Motor neuron (in vitro differentiated cells): ENCODE measurements around the gene PATL1. TPM values are rescaled to one million over a fixed set of nuclear protein-coding genes. Genes with fewer than 3 reads are reported as not detected.
"Not testable (repeated sequence)": the region's sequence is repeated elsewhere in the genome, so short reads cannot be mapped to it uniquely, and the experiment has no call there.

Source experiments
- ATAC-seq, 8 experiments: fragments of 200-7000 bp; cut with Tn5 transposase; replicated peaks in 6 of 8; 2 replicates each; pipeline ENCODE4 v1.8.0; 2021; ENCODE audit warnings: mild to moderate bottlenecking in 8 of 8, moderate library complexity in 8 of 8
- H3K27ac ChIP-seq, 2 donors: fragments of 250-450 bp; sonication (Bioruptor Pico); 2 replicates each; pipeline ENCODE4 v1.9.0; 2021; ENCODE audit warnings: antibody characterized with exemption in 2 of 2, mild to moderate bottlenecking in 2 of 2, moderate library complexity in 1 of 2
- H3K4me1 ChIP-seq, 2 donors: fragments of 250-450 bp; sonication (Bioruptor Pico); replicated peaks in 1 of 2; 2 replicates each; pipeline ENCODE4 v1.6.1; 2021; ENCODE audit warnings: antibody characterized with exemption in 2 of 2, mild to moderate bottlenecking in 2 of 2, moderate library complexity in 1 of 2
- H3K4me3 ChIP-seq, 5 donors: fragments of 250-450 bp; sonication (Bioruptor Pico); 2 replicates each; pipeline ENCODE4 v1.9.0; 2021; ENCODE audit warnings: antibody characterized with exemption in 5 of 5, mild to moderate bottlenecking in 5 of 5, moderate library complexity in 4 of 5
- WGBS, 10 experiments: fragments of 450-650 bp; shearing (Covaris generic); methylation state at CpG; one replicate each; pipeline ENCODE4 v1.0.0; 2022; 5-methylcytosine and 5-hydroxymethylcytosine counted together
- in situ Hi-C, 9 experiments: fragments of 400-800 bp; cut with MboI; loops; one replicate each; pipeline ENCODE4 v1.15.0; 2021; ENCODE audit warnings: low sequenced_read_pairs in 9 of 9, low pct_unique_long_range_greater_than_20kb in 2 of 9; ENCODE audit not compliant: unreplicated experiment in 9 of 9
- total RNA-seq, 8 experiments: library from RNA; unstranded; fragments of 300-600 nt; gene quantifications; 2 replicates each; pipeline versions ENCODE4 v1.2.3 to v1.2.4, GENCODE V29; 2022

Gene PATL1
- total RNA-seq, 8 experiments from 2014 or later: 8.4 to 26.2 (median 14.1) TPM

DNA sequence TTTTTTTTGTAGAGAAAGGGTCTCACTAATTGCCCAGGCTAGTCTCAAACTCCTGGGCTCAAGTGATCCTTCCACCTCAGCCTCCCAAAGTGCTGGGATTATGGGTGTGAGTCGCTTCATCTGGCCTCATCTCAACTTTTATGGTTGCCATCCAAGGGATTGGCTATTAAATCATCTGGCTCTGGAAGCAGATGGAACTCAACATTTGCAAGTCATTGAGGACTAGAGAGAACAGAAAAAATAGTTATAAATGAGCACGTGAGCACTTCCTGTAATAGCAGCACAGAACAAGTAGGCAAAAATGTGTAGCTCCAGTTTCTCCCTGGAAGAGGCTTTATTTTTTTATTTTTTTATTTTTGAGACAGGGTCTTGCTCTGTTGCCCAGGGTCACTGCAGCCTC, 22.3 kb upstream of the PATL1 start:
- Histone ChIP-seq H3K4me3 (no peak overlapping the region), H3K4me1 (no peaks in the 10 kb centered on the region), H3K27ac (no peak overlapping the region)
- in situ Hi-C loops: no loop called here
- no peak for ATAC-seq
- WGBS, 10 experiments: 0 to 100% (median 80%) methylated on average over 1 to 2 of the region's 2 CpGs; no CpG with 5 or more reads in 3 of the 10 experiments

DNA sequence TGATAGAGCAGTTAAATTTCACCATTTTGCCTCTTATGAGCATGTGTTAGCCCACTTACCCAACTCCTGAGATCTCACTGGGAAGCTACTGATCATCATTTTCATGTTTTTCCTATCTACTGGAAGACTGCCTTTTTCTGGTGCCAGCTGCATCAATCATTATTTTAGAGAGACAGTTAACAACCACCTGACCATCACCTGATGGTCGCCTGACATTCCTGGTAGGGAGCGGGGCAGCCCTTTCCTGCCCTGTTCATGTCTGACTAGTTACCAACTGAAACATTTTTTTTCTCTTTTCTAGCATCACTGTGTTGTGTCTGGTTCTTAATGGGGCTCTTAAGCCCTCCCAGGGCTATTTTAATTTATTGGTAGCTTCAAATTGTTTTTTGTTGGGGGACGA, 20.2 kb upstream of the PATL1 start:
- in situ Hi-C loops: no loop called here
- WGBS, 10 experiments: 0 to 94% (median 73%) methylated on average over 2 to 3 of the region's 3 CpGs; no CpG with 5 or more reads in 3 of the 10 experiments
- no peak overlapping the region for H3K4me3 ChIP-seq
- H3K27ac ChIP-seq: no peak overlapping the region
- no peaks in the 10 kb centered on the region for H3K4me1 ChIP-seq
- no peak for ATAC-seq

GRCh38 chr11:59681260-59681725, 12.5 kb upstream of the PATL1 start:
- in situ Hi-C loops, H3K4me3 ChIP-seq, ATAC-seq, H3K4me1 ChIP-seq, H3K27ac ChIP-seq: not testable (repeated sequence)
- WGBS, 10 experiments: 0 to 100% (median 69%) methylated on average over 1 to 5 of the region's 7 CpGs; no CpG with 5 or more reads in 3 of the 10 experiments

DNA sequence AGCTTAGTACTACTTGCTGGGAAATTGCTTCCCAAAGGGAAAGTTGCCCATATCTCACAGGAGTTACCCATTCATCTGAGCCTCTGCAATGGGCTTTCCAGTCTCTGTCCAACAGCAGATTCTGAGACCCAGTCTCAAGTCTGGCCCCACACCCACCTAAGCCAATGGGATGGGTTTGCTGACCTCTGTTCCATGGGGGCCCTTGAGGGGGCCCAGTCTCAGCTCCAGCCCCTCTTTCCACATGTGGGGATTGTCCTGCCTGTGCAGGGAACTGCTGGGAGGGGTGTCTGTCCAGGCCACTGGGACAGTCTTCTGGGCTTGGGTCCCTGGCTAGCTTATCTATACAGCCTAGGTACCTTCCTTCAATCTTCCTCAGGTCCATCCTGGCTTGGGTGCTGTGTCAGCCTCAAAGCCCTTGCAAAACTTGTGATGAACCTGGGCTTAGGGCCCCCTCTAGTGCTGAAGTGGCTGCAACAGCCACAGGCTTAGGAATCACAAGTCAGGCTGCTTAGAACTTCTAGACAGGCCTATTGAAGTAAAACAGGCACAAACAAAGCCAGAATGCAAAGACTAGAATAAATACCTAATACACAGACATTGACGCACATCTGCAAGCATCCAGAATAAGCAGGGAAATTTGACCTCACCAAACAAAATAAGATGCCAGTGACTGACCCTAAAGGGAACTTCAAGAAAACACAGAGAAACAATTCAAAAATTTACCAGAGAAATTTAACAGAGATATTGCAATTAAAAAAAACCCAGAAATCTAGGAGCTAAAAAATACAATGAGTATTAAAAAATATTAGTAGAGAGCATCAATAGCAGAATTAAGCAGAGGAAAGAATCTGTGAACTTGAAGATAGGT, 11.7 kb upstream of the PATL1 start:
- in situ Hi-C loops: no loop called here
- peak; percentile 83 to 99 (median 98) for ATAC-seq
- Histone ChIP-seq H3K27ac (no peak overlapping the region), H3K4me1 (no peaks in the 10 kb centered on the region), H3K4me3 (no peak overlapping the region)
- WGBS, 10 experiments: 33 to 100% (median 75%) methylated on average over 1 of the region's 1 CpG

DNA sequence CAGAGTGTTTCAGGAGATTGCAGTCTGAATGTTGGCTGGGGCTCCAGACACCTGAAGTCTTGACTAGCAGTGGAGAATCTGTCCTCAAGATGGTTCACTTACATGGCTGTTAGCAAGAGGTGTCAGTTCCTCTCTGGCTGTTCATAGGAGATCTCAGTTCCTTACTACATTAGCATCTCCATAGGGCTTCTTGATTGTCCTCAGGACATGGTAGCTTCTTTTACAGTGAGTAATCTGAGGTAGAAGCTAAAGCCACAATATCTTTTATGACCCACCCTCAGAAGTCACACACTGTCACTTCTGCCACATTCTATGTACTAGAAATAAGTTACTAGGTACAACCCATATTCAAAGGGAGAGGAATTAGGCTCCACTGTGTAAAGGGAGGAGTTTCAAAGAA, 10.5 kb upstream of the PATL1 start:
- in situ Hi-C loops: no loop called here
- H3K27ac ChIP-seq: no peak overlapping the region
- no peak overlapping the region for H3K4me3 ChIP-seq
- ATAC-seq: peak in 2 of 8 experiments; percentile 33 to 57
- no peaks in the 10 kb centered on the region for H3K4me1 ChIP-seq

GRCh38 chr11:59678813-59679165, 10.0 kb upstream of the PATL1 start:
- Histone ChIP-seq H3K4me1 (no peaks in the 10 kb centered on the region), H3K4me3 (no peak overlapping the region), H3K27ac (no peak overlapping the region)
- 67 to 100% (median 89%) methylated on average over 1 to 3 of the region's 3 CpGs; no CpG with 5 or more reads in 4 of the 10 experiments for WGBS, 10 experiments
- ATAC-seq: no peak
- in situ Hi-C loops: no loop called here

- in situ Hi-C loops: no loop called here
- no peaks in the 10 kb centered on the region for H3K4me1 ChIP-seq
- no peak overlapping the region for H3K4me3 ChIP-seq
- no peak for ATAC-seq
- 53 to 100% (median 77%) methylated on average over 1 to 2 of the region's 2 CpGs; no CpG with 5 or more reads in 1 of the 10 experiments for WGBS, 10 experiments
- H3K27ac ChIP-seq: no peak overlapping the region
Measured at GRCh38 chr11:59678118-59678812, 9.4 kb upstream of the PATL1 start.

- in situ Hi-C loops: no loop called here
Measured at GRCh38 chr11:59676205-59676604, 7.4 kb upstream of the PATL1 start.

DNA sequence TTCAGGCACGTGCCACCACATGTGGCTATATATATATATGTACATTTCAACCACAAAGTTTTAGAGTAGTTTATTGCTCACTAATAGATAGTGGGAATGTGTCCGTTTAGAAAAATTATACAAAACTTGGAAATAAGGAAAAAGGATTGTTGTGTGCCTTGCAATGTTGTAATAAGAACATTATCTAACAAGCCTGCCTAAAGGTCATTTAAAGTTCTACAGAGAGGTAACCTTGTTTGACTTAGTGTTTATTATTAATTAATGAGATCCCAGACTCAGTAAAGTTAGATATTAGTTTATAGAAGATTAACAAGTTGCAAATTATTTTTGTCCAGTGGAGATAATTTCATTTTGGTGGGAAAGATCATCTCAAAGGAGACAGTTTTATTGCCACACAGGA, 5.5 kb upstream of the PATL1 start:
- 40 to 90% (median 80%) methylated on average over 1 to 2 of the region's 2 CpGs; no CpG with 5 or more reads in 3 of the 10 experiments for WGBS, 10 experiments
- no peak for ATAC-seq
- in situ Hi-C loops: no loop called here
- peaks cover 0 to 5% of the 10 kb centered on the region in 2 donors for H3K4me1 ChIP-seq
- no peak overlapping the region for H3K27ac ChIP-seq
- no peak overlapping the region for H3K4me3 ChIP-seq

More at GRCh38 chr11:59676205-59676604, 7.4 kb upstream of the PATL1 start:
- Histone ChIP-seq H3K4me1 (no peaks in the 10 kb centered on the region), H3K4me3 (no peak overlapping the region), H3K27ac (no peak overlapping the region)
- 70 to 100% (median 95%) methylated on average over 1 to 8 of the region's 8 CpGs; no CpG with 5 or more reads in 2 of the 10 experiments for WGBS, 10 experiments
- ATAC-seq: no peak

DNA sequence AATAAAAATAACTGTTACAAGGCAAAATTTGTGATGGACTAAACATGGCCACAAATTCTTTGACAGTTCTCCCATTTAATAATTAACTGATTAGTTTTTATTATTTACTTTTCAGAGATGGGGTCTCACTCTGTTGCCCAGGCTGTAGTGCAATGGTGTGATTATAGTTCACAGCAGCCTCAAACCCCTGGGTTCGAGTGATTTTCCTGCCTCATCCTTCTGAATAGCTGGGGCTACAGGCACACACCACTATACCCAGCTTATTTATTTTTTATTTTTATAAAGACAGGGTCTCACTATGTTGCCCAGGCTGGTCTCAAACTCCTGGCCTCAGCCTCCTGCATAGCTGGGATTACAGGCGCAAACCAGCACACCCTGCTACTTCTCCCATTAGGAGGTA, 4.5 kb upstream of the PATL1 start:
- no peak overlapping the region for H3K27ac ChIP-seq
- 20 to 90% (median 73%) methylated on average over 1 to 2 of the region's 2 CpGs; no CpG with 5 or more reads in 4 of the 10 experiments for WGBS, 10 experiments
- no peak overlapping the region for H3K4me3 ChIP-seq
- no peak for ATAC-seq
- peaks cover 0 to 5% of the 10 kb centered on the region in 2 donors for H3K4me1 ChIP-seq
- in situ Hi-C loops: no loop called here

GRCh38 chr11:59671471-59671870, 2.6 kb upstream of the PATL1 start:
- in situ Hi-C loops: no loop called here
- no peak overlapping the region for H3K27ac ChIP-seq
- no peak overlapping the region for H3K4me3 ChIP-seq
- no peak for ATAC-seq
- 63 to 100% (median 87%) methylated on average over 1 to 10 of the region's 11 CpGs for WGBS, 10 experiments
- peaks cover 0 to 13% of the 10 kb centered on the region in 2 donors for H3K4me1 ChIP-seq

DNA sequence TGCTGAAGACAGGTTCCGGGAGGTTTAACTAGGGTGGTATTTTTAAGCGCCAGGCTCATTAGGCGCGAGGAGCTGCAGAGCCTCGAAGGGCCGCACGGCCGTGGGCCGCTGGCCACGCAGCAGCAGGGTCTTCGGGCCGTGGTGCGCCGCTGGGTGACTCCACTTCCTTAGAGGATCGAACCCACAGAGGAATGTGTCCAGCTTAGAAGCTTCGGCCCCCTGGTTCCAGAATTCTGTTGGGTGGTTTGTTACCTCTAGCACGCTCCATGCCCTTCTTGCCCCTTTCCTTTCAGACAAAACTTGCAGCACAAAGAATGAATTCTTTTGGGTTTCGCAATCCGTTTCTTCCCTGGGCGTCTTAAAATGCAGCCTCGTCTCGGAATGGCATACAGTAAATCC, 773 bp upstream of the PATL1 start:
- 0 to 10% (median 0%) methylated on average over 1 to 19 of the region's 22 CpGs; no CpG with 5 or more reads in 2 of the 10 experiments for WGBS, 10 experiments

More for the DNA sequence above, 773 bp upstream of the PATL1 start:
- no peak for ATAC-seq
- in situ Hi-C loops: no loop called here
- Histone ChIP-seq H3K4me3 (peak overlapping the region; percentile 50 to 76 (median 68)), H3K4me1 (peaks cover 0 to 13% of the 10 kb centered on the region in 2 donors), H3K27ac (peak overlapping the region; percentile 93 to 97)
